ENCODE results near the gene ACTN2. TPM values are rescaled to one million over a fixed set of nuclear protein-coding genes. Genes with fewer than 3 reads are reported as not detected.

The ACTN2 gene
- total and polyA plus RNA-seq, 4 donors = 5.1 to 26.4 (median 12.0) TPM

GRCh38 chr1:236774926-236775325, 88.6 kb downstream of the ACTN2 start:
- Histone ChIP-seq H3K27me3 (ENCODE audit: control insufficient read depth, insufficient read depth, low read length) (no peaks in the 10 kb centered on the region), H3K4me3 (ENCODE audit: low read depth, low read length) (no peak overlapping the region), H3K27ac (ENCODE audit: low read depth, low read length) (no peak overlapping the region), H3K9me3 (ENCODE audit: control insufficient read depth, insufficient read depth, low read length) (peaks cover 2% of the 10 kb centered on the region), H3K36me3 (ENCODE audit: control insufficient read depth, insufficient read depth, low read length) (no peaks in the 10 kb centered on the region), H3K4me1 (ENCODE audit: control insufficient read depth, insufficient read depth, low read length) (no peaks in the 10 kb centered on the region)
- peak in 1 of 6 donors; percentile 17 for DNase-seq (ENCODE audit: low read depth in 4 of 6, low spot score in 6 of 6)
- no CpG with 5 or more reads among the region's 3 CpGs for WGBS (ENCODE audit: insufficient coverage)

DNA sequence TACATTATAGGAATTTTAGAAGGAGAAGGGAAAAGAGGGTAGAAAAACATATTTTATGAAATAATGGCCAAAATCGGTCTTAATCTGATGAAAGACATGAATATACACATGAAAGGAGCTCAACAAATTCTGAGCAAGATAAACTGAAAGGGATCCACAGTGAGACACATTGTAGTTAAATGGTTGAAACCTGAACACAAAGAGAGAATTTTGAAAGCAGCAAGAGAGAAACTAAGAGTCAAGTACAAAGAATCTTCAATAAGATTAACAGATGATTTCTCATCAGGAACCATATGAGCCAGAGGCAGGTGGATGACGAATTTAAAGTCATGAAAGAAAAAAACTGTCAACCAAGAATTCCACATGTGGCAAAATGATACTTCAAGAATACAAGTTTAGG, 93.0 kb downstream of the ACTN2 start:
- H3K4me3 ChIP-seq (ENCODE audit: low read depth, low read length) = no peak overlapping the region
- 100% methylated on average over 1 of the region's 2 CpGs for WGBS (ENCODE audit: insufficient coverage)
- peaks cover 2% of the 10 kb centered on the region for H3K9me3 ChIP-seq (ENCODE audit: control insufficient read depth, insufficient read depth, low read length)
- H3K27me3 ChIP-seq (ENCODE audit: control insufficient read depth, insufficient read depth, low read length) = no peaks in the 10 kb centered on the region
- no peaks in the 10 kb centered on the region for H3K36me3 ChIP-seq (ENCODE audit: control insufficient read depth, insufficient read depth, low read length)
- H3K27ac ChIP-seq (ENCODE audit: low read depth, low read length) = no peak overlapping the region
- no peak for DNase-seq (ENCODE audit: low read depth in 4 of 6, low spot score in 6 of 6)
- H3K4me1 ChIP-seq (ENCODE audit: control insufficient read depth, insufficient read depth, low read length) = no peaks in the 10 kb centered on the region

GRCh38 chr1:236785477-236785876, 99.2 kb downstream of the ACTN2 start:
- no peak overlapping the region for H3K27ac ChIP-seq (ENCODE audit: low read depth, low read length)
- H3K36me3 ChIP-seq (ENCODE audit: control insufficient read depth, insufficient read depth, low read length) = no peaks in the 10 kb centered on the region
- WGBS (ENCODE audit: insufficient coverage) = 100% methylated on average over 1 of the region's 2 CpGs

GRCh38 chr1:236786453-236786852, 100.2 kb downstream of the ACTN2 start:
- no peaks in the 10 kb centered on the region for H3K36me3 ChIP-seq (ENCODE audit: control insufficient read depth, insufficient read depth, low read length)
- H3K4me3 ChIP-seq (ENCODE audit: low read depth, low read length) = no peak overlapping the region
- no peak overlapping the region for H3K27ac ChIP-seq (ENCODE audit: low read depth, low read length)
- WGBS (ENCODE audit: insufficient coverage) = 97% methylated on average over 14 of the region's 16 CpGs
- DNase-seq (ENCODE audit: low read depth in 4 of 6, low spot score in 6 of 6) = no peak
- no peaks in the 10 kb centered on the region for H3K27me3 ChIP-seq (ENCODE audit: control insufficient read depth, insufficient read depth, low read length)
- no peaks in the 10 kb centered on the region for H3K9me3 ChIP-seq (ENCODE audit: control insufficient read depth, insufficient read depth, low read length)
- no peaks in the 10 kb centered on the region for H3K4me1 ChIP-seq (ENCODE audit: control insufficient read depth, insufficient read depth, low read length)

More at GRCh38 chr1:236785477-236785876, 99.2 kb downstream of the ACTN2 start:
- DNase-seq (ENCODE audit: low read depth in 4 of 6, low spot score in 6 of 6) = no peak
- H3K27me3 ChIP-seq (ENCODE audit: control insufficient read depth, insufficient read depth, low read length) = no peaks in the 10 kb centered on the region
- no peaks in the 10 kb centered on the region for H3K4me1 ChIP-seq (ENCODE audit: control insufficient read depth, insufficient read depth, low read length)
- no peak overlapping the region for H3K4me3 ChIP-seq (ENCODE audit: low read depth, low read length)
- H3K9me3 ChIP-seq (ENCODE audit: control insufficient read depth, insufficient read depth, low read length) = no peaks in the 10 kb centered on the region

DNA sequence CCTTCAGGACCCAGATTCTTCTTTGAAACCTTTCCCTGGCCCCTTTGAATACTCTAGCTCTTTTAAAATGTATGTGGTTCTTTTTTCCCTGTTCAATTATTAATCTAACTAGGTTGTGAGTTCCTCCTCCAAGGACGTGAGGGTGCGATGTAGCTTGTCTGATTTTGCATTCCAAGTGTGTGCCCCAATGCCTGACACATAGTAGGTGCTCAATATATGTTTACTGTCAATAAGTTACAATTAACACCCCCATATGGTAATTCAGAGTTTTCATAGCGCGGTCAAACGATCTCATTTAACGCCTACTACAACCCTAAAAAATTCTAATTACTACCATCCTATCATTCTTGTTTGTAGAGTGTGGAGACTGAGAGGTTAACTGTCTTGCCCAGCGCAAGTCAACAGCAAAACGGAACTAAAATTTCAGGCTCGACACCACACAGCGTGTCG, 108.3 kb downstream of the ACTN2 start:
- 0% methylated on average over 3 of the region's 11 CpGs for WGBS (ENCODE audit: insufficient coverage)
- Histone ChIP-seq H3K4me3 (ENCODE audit: low read depth, low read length) (peak overlapping the region; percentile 95), H3K9me3 (ENCODE audit: control insufficient read depth, insufficient read depth, low read length) (no peaks in the 10 kb centered on the region), H3K36me3 (ENCODE audit: control insufficient read depth, insufficient read depth, low read length) (no peaks in the 10 kb centered on the region), H3K27me3 (ENCODE audit: control insufficient read depth, insufficient read depth, low read length) (peaks cover 4% of the 10 kb centered on the region), H3K4me1 (ENCODE audit: control insufficient read depth, insufficient read depth, low read length) (peaks cover 7% of the 10 kb centered on the region), H3K27ac (ENCODE audit: low read depth, low read length) (peak overlapping the region; percentile 83)
- DNase-seq (ENCODE audit: low read depth in 4 of 6, low spot score in 6 of 6) = no peak

GRCh38 chr1:236795035-236795756, 108.9 kb downstream of the ACTN2 start, which contains the start of gene MTR:
Gene MTR, plus strand, starts transcription at chr1:236795292. Its CDS starts 412 bp downstream, at chr1:236795704.
- Histone ChIP-seq H3K4me3 (ENCODE audit: low read depth, low read length) (peak within 1 kb of the TSS; percentile 95), H3K9me3 (ENCODE audit: control insufficient read depth, insufficient read depth, low read length) (no peaks in the 10 kb centered on the region), H3K4me1 (ENCODE audit: control insufficient read depth, insufficient read depth, low read length) (peaks cover 7% of the 10 kb centered on the region), H3K27ac (ENCODE audit: low read depth, low read length) (peak within 1 kb of the TSS; percentile 83), H3K27me3 (ENCODE audit: control insufficient read depth, insufficient read depth, low read length) (peaks cover 4% of the 10 kb centered on the region), H3K36me3 (ENCODE audit: control insufficient read depth, insufficient read depth, low read length) (no peaks in the 10 kb centered on the region)
- under 1% methylated on average over 67 of the region's 67 CpGs for WGBS (ENCODE audit: insufficient coverage)
- DNase-seq (ENCODE audit: low read depth in 4 of 6, low spot score in 6 of 6) = peak; percentile 92 to 99 (median 96)

DNA sequence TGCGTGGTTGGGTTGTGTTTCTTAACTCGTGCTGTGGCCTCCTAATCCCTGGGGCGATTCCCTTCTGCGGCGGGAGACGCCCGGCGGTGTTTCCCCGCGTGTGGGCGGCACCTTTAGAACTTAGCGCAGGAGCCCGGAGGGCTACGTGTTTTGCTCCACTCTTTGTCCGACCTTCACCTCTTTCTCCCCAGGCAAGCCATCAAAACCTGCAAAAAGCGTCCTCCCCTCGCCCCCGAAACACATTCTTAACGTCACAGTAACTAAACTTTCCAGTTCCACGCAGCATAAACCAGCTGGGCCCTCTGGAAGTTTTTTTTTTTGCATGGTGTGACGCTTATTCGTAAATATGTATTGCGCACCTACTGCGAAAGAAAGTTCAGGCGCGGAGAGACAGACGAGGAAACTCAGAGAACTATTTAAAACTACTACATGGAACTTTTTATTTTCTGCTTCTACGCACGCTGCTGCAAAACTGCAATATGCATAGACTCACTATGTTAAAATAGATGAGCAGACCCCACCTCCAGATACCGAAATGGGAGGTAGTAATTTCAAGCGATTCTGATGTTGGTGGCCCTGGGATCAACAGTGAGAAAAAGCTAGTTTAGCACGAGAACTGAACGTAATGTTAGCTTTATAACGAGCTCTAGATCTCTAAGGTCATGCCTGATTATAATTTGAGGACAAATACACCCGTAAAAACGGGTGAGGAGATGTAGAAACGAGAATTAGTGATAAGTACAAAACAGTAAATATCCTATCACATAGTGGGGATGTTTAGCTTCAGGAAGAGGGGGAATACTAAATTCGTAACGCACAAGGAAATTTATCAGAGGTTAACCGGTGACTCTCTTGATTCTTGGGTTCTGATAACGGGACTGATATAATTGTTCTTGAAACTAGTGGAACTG, 109.7 kb downstream of the ACTN2 start:
- Histone ChIP-seq H3K4me3 (ENCODE audit: low read depth, low read length) (peak overlapping the region; percentile 95), H3K27ac (ENCODE audit: low read depth, low read length) (peak overlapping the region; percentile 83), H3K36me3 (ENCODE audit: control insufficient read depth, insufficient read depth, low read length) (no peaks in the 10 kb centered on the region), H3K9me3 (ENCODE audit: control insufficient read depth, insufficient read depth, low read length) (no peaks in the 10 kb centered on the region), H3K27me3 (ENCODE audit: control insufficient read depth, insufficient read depth, low read length) (peaks cover 4% of the 10 kb centered on the region), H3K4me1 (ENCODE audit: control insufficient read depth, insufficient read depth, low read length) (peaks cover 7% of the 10 kb centered on the region)
- peak in 4 of 6 donors; percentile 17 to 48 (median 18) for DNase-seq (ENCODE audit: low read depth in 4 of 6, low spot score in 6 of 6)
- 0% methylated on average over 17 of the region's 41 CpGs for WGBS (ENCODE audit: insufficient coverage)

DNA sequence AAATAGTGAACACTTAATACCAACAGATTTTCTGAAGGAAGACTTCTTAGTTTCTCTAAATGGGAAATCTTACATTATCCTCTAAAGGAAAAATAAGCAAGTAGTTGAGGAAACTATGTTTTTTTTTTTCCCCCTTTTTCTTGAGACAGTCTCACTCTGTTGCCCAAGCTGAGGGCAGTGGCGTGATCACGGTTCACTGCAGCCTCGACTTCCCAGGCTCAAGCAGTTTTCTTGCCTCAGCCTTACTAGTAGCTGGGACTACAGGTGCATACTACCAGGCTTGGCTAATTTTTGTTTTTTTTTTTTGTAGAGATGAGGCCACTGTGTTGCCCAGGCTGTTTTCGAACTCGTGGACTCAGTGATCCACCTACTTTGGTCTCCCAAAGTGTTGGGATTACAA, 112.7 kb downstream of the ACTN2 start:
- peaks cover 7% of the 10 kb centered on the region for H3K4me1 ChIP-seq (ENCODE audit: control insufficient read depth, insufficient read depth, low read length)
- no peaks in the 10 kb centered on the region for H3K27me3 ChIP-seq (ENCODE audit: control insufficient read depth, insufficient read depth, low read length)
- H3K9me3 ChIP-seq (ENCODE audit: control insufficient read depth, insufficient read depth, low read length) = no peaks in the 10 kb centered on the region
- no peak overlapping the region for H3K4me3 ChIP-seq (ENCODE audit: low read depth, low read length)
- H3K27ac ChIP-seq (ENCODE audit: low read depth, low read length) = no peak overlapping the region
- no peak for DNase-seq (ENCODE audit: low read depth in 4 of 6, low spot score in 6 of 6)
- 90% methylated on average over 3 of the region's 5 CpGs for whole genome bisulfite sequencing (ENCODE audit: insufficient coverage)
- no peaks in the 10 kb centered on the region for H3K36me3 ChIP-seq (ENCODE audit: control insufficient read depth, insufficient read depth, low read length)

- Histone ChIP-seq H3K9me3 (ENCODE audit: control insufficient read depth, insufficient read depth, low read length) (no peaks in the 10 kb centered on the region), H3K4me3 (ENCODE audit: low read depth, low read length) (no peak overlapping the region), H3K36me3 (ENCODE audit: control insufficient read depth, insufficient read depth, low read length) (no peaks in the 10 kb centered on the region), H3K27me3 (ENCODE audit: control insufficient read depth, insufficient read depth, low read length) (no peaks in the 10 kb centered on the region), H3K4me1 (ENCODE audit: control insufficient read depth, insufficient read depth, low read length) (peaks cover 7% of the 10 kb centered on the region), H3K27ac (ENCODE audit: low read depth, low read length) (no peak overlapping the region)
- no peak for DNase-seq (ENCODE audit: low read depth in 4 of 6, low spot score in 6 of 6)
- WGBS (ENCODE audit: insufficient coverage) = 100% methylated on average over 1 of the region's 5 CpGs
These were observed 113.8 kb downstream of the ACTN2 start for GRCh38 chr1:236800002-236800620.

Measured in spinal cord (tissue), 10 donors.